Activated CD4-positive, alpha-beta T cell treated with anti-CD3 and anti-CD28 coated beads for 1 hour (primary cell): ENCODE results near the gene DHRS12.
A peak's percentile ranks its signal among the peaks of the same experiment; 100 is the strongest.
"Not testable (repeated sequence)": the region's sequence is repeated elsewhere in the genome, so short reads cannot be mapped to it uniquely, and the experiment has no call there.

Source experiments
- DNase-seq: peaks from one replicate; pipeline ENCODE4 v3.0.0-alpha.2; 2020

The DHRS12 gene

DNA sequence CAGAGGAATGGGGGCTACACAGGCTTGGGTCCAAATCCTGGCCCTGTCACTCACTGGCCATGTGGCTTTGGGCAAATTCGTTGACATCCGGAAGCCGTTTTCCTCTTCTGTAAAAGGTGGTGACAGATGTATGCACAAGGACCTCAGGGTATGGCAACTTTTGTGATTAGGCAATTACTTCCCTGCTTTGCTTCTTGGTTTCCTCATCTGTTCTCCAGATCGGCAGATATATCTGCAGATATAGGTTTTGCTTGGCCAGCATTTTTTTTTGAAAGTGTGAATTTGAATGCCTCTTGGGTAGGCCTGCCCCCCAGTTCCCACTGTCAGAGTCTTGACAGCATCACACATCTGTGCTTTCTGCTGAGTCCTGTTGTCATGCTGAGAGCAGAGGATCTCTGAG, 23.3 kb upstream of the DHRS12 start:
- no peak for DNase-seq

DNA sequence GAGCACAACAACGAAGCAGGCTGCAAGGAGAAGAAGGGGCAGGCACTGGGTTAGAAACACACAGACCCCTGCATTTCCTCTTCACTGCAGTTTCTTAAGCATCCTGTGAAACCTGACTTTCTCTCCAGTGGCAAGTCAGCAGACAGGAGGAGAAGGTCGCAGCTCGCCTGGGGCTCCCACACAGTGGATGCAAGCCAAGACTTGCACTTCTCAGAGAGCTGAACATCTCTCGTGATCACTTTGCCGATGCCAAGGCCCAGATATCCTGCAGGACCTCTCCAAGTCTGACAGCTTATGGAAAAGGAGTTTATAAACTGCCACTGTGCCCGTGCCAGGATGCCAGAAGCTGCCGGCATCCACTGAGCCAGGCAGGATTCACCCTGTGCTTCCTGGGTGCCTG, 22.6 kb upstream of the DHRS12 start:
- no peak for DNase-seq

DNA sequence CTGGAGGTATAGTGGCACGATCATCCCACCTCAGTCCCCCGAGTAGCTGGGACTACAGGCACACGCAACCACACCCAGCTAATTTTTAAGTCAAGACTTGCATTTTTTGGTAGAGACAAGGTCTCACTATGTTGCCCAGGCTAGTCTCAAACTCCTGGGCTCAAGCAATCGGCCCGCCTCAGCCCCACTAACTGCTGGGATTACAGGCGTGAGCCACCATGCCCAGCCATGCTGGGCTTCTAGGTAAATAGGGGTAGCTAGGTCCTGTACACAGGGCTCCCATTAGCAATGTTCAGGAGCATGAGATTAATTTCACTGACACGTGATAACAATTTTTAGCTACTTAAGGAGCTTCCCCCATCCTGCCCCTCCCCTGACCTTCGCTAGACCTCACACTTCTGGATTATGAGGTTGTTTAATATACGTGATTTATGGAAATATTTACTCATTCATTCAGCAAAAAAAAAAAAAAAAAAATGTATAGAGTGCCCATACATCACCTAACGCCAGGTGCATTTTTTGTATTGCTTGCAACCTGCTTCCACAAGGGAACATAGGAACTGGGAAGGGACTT, 21.8 kb upstream of the DHRS12 start:
- no peak for DNase-seq

DNA sequence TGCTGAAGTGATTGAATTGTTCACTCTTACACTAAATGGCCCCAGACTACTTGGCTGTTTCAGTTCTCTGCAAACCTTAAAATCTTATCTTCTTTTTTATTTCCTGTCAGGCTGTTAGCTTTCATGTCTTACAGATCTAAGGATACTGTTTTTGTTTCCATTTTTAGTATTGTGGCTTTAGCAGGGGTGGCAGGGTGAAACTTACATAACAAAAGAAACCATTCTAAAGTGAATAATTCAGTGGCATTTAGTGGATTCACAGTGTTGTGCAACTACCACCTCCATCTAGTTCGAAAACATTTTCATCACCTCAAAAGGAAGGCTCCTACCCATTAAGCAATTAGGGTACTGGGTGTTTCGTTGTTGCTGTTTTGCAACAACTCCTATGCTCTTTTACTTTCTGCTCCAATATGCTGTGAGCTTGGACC, 21.2 kb upstream of the DHRS12 start:
- no peak for DNase-seq

DNA sequence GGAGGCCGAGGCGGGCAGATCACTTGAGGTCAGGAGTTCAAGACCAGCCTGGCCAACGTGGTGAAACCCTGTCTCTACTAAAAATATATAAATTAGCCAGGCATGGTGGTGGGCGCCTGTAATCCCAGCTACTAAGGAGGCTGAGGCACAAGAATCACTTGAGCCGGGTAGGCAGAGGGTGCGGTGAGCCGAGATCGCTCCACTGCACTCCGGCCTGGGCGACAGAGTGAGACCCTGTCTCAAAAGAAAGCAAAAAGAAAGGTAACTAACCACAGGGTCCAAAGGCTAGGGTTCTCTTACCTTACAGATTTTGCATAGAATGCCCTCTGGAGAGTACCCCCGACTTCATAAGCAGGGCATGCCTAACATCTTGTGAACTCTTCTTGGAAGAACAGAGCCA, 20.7 kb upstream of the DHRS12 start:
- not testable (repeated sequence) for DNase-seq

DNA sequence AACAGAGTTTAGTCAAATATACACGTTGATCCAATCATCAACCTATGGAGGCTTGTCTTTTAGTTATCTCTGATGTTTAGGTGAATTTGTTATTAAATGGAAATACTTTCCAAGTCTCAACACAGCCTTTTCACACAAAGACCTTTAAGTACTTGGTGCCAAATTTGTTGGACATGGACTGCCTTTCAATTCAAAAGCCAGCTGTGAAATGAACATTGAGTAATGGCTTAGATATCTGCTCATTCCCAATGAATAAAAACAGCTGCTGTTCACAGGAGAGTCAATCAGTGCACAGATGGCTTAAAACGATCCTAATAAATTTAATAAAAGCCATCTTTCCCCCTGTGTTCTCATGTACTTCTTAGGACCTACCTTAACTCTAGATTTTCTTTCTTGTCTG, 19.9 kb upstream of the DHRS12 start:
- no peak for DNase-seq

DNA sequence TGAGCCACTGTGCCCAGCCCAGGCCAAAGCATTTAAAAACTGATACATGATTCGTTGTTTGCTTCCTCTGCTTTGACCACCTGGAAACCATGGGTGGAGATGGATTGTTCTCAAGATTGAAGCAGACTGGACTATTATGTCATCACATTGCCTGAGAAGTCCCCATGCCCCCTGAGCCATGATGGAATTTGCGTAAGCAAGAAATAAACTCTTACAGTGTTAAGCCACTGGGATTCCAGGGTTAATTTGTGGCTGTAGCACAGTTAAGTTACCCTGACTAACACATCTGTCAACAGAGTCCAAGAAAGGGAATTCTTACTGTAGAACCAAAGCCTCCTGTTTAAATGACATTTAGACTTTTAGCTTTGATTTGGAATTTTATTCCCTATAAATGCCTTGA, 19.4 kb upstream of the DHRS12 start:
- DNase-seq: no peak

DNA sequence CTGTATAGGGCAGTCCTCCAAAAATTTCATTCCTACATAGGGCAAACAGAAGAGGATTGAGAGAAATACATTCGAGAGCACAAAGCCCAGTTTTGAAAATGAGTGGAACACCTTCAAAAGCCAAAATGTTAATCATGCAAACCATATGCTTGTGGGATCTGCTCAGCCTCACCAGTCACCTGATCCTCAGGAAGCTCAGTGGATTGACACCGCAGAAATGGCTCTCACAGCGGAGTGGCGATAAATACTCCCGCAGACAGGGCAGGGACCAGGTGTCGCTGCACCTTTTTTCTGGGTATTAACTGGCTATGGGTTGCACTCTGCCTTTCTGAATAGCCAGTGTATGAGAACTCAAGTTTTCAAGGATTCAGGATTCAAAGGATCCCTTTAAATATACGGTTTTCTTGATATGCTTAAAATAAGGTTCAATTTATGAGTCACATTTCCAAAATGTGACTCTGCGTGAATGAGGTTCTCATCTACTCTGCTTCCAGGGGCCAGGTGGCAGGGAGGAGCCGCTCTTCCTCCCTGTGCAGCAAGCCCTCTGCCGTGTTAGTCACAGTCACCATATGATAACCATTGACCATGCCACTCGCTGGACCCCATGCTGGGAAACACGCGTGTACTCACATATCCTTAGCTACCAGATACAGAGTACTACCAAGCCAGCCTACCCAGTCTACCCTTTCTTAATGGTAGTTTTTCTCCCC, 18.3 kb upstream of the DHRS12 start:
- DNase-seq: no peak

- DNase-seq: no peak
Measured at GRCh38 chr13:51821606-51822005, 17.6 kb upstream of the DHRS12 start.

DNA sequence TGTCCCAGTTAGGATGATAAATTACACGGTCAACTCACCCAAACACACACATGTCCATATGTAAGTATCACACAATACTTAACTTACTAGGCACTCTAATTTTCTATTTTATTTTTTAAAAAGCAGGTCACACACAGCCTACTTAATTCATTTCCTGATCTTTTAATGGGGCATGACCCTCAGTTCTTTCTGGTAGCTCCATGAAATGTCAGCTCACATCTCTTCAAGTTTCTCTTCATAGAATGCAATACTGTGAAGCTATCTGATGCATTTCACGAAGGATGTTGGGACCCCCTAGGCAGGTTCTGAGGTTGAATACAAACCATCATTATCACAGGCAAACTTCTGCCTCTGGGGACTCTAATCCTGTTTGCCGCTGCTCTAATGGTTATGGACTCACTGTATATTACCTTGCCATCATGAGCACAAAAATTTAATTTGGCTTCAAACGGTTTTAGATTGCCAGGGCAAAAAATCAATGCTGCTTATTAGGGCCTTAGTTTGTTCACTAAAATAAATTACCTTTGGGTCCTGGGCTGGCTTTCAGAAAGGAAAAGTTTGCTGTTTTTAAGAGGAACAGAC, 16.1 kb upstream of the DHRS12 start:
- no peak for DNase-seq

DNA sequence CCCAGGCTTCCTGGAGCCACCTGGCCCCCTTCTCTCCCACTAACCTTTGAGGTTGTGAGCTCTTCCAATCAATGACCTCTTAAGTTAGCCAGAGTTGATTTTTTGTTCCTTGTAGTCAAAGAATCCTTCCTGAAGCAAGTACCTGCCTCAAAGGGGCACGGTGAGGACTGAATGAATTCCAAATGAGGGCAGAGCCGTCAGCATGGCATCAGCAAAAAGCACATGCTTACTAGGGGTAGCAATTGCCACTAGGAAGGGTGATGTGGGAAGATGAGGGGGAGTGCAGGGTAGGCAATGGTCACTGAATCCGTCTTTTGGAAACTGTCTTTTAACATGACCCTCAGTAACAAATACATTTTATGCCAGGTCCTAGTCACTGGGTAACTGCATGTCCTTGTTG, 15.6 kb upstream of the DHRS12 start:
- no peak for DNase-seq

DNA sequence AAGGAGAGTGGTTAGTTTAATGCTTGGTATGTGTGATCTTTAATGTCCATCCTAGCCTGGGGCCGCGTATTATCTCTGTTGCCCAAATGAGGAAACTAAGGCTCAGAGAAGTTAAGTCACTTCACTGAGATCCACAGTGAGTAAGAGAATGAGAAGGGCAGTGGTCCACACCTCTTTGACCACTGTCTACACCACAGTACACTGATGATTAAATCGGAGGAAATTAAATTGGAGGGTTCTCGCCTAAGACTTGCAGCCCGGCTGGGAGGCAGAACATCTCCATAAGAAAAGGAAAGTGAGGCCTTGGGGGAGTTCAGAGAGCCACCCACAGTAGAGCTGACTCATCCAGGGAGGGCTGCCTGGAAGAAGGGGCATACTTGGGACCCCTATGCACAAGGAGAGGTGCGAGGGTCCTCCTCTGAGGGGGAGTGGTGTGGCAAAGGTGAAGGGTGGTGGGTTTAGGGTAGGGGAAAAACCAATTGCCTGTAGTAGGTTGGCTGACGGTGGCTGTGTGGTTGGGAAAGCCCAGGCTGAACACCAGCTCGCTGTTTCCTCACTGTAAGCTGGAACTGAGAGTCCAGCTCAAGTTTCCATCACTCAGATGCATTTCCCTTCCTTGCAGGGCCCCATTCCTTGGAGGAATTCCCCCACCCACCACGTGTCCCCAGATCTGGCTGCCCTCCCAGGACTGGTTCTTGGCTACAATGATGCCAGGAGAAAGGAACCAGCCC, 15.0 kb upstream of the DHRS12 start:
- no peak for DNase-seq

DNA sequence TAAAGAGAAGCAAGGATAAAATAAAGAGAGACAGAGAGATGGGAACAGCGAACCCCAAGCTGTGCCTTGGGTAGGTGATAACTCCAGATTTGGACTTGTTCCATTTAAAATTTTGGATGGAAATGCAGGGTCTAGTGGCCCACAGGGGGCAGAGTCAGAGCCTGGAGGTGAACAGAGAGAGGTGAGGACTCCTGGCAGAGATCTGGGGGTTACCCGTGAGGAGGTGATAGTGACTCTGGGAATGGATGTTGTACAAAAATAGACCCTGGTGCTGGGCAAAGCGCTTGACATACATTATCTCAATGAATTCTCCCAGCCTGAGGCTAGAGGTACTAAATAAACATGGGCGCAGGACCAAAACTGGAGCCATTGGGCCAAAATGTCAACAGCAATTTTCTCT, 14.3 kb upstream of the DHRS12 start:
- no peak for DNase-seq

DNA sequence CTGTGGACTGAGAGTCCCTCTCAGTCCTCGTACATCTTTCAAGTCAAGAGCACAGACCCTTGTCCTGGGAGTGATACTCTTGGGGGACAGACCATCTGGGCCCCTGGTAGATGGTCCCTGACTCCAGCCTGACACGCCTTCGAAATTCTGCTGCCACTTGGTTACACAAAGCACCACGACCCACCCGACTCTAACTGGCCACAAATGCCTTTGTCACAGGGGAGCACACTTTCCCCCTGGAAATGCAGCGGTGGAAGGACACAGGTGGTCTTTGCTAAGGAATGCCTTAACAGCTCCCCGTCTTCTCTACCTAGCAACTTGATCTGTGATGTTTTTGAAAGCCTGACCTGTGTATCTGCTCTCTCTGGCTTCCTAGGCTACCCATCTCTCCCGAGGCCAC, 13.8 kb upstream of the DHRS12 start:
- no peak for DNase-seq

GRCh38 chr13:51816604-51817249, 12.8 kb upstream of the DHRS12 start:
- no peak for DNase-seq

DNA sequence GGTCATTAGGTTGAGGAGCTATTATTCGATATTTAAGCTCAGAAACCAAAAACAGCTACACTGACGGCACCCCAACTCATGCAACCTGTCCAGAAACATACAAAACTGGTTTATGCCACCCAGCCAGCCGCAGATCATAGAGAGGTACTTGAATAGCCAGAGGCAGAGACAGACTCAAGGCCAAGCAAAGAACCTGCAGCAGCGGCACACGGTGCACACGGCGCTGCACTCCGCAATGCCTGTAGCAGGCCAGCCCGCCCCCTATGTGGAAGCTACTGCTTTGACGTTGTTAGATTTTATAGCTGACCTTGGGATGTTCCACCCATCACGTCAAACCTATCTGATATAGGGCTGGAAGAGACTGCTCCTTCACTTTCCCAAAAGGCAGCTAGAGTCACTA, 11.9 kb upstream of the DHRS12 start:
- no peak for DNase-seq

DNA sequence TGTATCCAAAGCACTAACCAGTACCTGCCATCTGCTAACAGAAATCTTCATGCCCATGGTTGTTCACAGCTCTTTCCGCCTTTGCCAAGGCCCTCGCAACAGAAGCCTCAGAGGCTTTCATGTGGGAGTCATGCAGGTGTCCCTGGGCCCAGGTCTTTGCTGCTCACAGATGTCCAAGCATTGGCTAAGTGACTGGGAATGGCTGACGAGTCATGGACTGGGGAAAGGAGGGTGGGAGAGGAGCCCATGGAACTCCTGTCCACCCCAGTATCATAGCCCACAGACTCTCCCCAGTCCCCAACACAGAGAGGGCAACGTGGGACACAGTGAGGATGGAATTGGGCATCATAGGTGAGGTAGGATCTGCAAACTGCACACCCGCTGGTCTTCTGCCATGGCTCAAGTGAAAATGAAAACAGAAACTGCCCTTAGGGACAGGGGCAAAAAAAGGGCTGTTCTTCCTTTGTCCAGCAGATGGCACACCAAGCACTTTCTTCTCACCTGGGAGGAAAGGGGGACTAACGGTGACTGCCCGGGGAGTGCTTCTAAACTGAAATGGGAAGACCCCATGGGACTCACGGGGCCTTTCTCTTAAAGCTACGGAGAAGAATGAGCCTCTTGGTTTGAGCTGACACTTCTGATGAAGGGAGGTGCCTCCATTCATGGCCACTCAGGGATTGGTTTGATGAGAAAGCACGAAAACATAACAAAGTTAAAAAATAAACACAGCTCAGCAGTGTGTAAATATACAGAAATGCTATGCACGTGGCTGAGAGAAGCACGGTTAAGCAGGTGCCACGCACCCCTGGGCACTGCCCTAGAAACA, 11.1 kb upstream of the DHRS12 start:
- peak; percentile 58 for DNase-seq

DNA sequence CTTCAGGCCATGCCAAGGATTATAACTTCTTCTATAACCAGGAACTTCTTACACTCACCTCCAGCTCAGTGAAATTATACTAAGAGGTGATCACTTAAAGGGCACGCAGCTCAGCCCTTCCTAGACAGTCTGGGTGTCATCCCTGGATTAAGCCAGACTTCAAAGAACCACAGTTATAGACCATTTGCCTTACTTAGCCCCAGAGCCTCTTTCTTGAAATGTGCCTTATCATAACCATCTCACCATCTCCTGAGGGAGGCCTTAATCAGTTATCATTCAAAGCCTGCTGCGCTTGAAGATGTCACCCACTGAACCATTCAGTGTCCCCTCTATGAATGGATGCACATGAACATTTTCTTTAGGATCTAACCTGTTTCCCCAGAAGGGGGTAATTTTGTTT, 10.1 kb upstream of the DHRS12 start:
- no peak for DNase-seq

DNA sequence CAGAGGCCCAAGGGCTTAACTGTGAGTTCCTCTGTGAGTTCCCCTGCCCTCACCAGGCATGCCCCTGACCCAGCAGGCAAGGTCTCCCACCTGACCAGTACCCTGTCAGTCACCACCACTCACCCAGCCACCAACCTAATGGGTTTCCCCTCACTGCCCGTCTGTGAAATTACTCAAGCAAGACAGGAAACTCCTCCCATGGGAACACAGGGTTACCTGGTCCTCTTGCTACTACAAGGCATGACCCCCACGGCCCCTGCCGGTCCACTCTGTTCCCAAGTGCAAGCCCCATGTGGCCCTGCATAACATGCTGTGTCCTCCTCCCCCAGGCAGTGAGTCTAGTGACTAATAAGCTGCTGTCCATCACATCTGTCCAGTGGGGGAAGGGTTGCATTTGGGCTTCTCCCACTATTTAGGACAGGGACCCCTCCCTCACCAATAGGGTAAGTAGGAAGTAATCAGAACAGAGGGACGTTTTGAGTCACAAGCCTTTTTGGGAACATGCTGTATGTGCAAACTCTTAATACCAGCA, 8.0 kb upstream of the DHRS12 start:
- DNase-seq: no peak

- DNase-seq: no peak
Measured at GRCh38 chr13:51811046-51811445, 7.1 kb upstream of the DHRS12 start.

GRCh38 chr13:51808811-51809210, 4.8 kb upstream of the DHRS12 start:
- no peak for DNase-seq

DNA sequence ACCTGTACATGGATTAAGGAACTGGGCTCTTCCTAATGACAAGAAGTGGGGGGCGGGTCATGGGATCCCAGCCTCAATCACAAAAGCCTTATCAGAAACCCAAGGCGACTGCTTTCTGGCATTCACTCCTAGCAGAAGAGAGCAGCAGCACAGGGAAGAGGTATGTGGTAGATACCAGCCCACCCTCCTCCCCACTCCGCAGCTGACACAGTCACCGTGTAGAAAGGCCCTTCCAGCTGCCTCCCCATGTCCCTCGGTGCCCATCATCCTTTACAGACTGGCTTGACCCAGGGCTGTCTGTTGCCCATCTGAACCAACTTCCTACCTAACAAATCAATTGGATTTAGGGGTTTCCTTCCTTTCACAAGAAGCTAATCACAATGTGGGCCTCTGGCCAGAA, 3.1 kb upstream of the DHRS12 start:
- no peak for DNase-seq
